Measurements from ENCODE around the gene SCRN2. TPM values are rescaled to one million over a fixed set of nuclear protein-coding genes. Genes with fewer than 3 reads are reported as not detected.
A peak's percentile ranks its signal among the peaks of the same experiment; 100 is the strongest.

The SCRN2 gene
- total and polyA plus RNA-seq, 2 of the 13 experiments (the other 11 are each of a cell fraction or from before 2014, with no cell fraction given): 21.7 to 29.5 TPM

DNA sequence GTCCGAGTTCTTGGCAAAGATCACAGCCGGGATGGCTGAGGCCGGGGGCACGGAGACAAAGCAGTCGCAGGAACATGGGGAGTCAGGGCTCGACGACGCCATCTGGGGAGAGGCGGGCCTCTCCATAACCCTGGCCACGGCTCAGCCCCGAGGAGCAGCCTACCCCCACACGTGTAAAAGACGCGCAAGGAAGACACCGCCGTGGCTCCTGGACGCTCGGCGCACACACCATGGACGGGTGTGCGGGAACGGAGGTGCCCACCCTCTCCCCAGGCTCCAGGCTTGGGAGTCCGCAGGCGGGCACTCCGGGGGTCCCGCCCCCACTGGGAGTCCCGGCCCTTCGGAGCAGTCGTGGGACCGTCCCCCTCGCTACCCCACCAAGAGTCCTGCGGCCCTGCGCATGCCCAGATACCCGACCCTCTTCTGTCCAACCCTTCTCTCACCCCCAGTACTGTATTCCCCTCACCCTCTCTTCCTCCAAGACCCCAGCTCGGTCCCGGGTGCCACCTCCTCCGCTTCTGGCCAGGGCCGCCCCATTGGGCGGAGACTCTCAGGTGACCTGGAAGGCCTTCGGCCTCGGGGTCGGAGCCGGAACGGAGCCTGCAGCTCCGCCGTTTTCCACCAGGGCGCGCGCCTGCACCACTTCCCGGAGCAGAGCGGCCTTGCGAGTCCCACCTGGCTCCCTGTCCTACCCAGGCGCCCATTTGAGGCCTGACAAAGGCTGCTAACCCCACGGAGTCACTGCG lies at the start of gene SCRN2 (continued):
- TF ChIP-seq ZNF720 (CRISPR knock-in tag; IDR thresholded peaks at IDR 0.05) (no peak), SPEN (CRISPR knock-in tag; IDR thresholded peaks at IDR 0.05; ENCODE audit: low read depth) (peak; percentile 76), RARA (CRISPR knock-in tag; IDR thresholded peaks at IDR 0.05) (peak; percentile 54; the same call in 1 of the 2 replicates), ZXDC (CRISPR knock-in tag; IDR thresholded peaks at IDR 0.05) (no peak; the same call in 1 of the 2 replicates), ZNF546 (CRISPR knock-in tag; conservative IDR thresholded peaks at IDR 0.05) (0 out of 2 replicates have a peak, but pooled peaks have one; percentile 40), ZNF639 (CRISPR knock-in tag; conservative IDR thresholded peaks at IDR 0.05) (no peak; the same call in 1 of the 2 replicates), ZNF564 (CRISPR knock-in tag; IDR thresholded peaks at IDR 0.05) (peak; percentile 72; the same call in 1 of the 2 replicates), ZNF646 (CRISPR knock-in tag; IDR thresholded peaks at IDR 0.05) (no peak)
- TF ChIP-seq, protein P1, sequence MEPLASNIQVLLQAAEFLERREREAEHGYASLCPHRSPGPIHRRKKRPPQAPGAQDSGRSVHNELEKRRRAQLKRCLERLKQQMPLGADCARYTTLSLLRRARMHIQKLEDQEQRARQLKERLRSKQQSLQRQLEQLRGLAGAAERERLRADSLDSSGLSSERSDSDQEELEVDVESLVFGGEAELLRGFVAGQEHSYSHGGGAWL (CRISPR knock-in tag; IDR thresholded peaks at IDR 0.05): peak; percentile 34; the same call in 1 of the 2 replicates

Data from HepG2 (cell line).